IPS DF 4.7 (cell line): ENCODE data around the gene GDI1.

Experiments used
- DNase-seq: peaks from one replicate; pipeline ENCODE4 v3.0.0-alpha.2; 2013; ENCODE audit warnings: low spot score; ENCODE audit errors: extremely low read depth

The GDI1 gene

DNA sequence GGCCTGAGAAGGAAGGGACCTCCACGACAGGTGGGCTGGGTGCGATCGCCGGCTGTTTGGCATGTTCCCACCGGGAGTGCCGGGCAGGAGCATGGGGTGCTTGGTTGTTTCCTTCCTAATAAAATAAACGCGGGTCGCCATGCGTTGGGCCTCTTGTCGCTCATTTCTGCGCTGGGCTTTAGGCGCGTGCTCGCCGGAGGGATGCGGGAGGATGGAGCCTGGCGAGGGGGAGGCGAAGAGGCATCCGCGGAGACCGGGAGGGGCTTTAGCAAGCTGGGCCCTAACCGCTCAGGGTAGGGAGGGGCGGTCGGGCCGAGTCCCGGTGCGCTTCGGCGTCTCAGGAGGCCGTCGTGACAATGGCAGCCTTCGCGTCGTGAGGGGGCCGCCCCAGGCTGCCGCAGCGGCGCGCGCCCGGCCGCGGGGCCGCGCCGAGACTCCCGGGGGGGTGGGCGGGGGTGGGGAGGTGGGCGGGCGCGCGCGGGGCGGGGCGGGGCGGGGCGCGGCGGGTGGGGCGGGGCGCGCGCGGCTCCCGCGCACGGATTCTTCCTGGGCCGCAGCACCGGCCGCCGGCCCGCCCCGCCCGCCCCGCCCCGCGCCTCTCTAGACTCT lies 476 bp upstream of the GDI1 start:
- no peak for DNase-seq

DNA sequence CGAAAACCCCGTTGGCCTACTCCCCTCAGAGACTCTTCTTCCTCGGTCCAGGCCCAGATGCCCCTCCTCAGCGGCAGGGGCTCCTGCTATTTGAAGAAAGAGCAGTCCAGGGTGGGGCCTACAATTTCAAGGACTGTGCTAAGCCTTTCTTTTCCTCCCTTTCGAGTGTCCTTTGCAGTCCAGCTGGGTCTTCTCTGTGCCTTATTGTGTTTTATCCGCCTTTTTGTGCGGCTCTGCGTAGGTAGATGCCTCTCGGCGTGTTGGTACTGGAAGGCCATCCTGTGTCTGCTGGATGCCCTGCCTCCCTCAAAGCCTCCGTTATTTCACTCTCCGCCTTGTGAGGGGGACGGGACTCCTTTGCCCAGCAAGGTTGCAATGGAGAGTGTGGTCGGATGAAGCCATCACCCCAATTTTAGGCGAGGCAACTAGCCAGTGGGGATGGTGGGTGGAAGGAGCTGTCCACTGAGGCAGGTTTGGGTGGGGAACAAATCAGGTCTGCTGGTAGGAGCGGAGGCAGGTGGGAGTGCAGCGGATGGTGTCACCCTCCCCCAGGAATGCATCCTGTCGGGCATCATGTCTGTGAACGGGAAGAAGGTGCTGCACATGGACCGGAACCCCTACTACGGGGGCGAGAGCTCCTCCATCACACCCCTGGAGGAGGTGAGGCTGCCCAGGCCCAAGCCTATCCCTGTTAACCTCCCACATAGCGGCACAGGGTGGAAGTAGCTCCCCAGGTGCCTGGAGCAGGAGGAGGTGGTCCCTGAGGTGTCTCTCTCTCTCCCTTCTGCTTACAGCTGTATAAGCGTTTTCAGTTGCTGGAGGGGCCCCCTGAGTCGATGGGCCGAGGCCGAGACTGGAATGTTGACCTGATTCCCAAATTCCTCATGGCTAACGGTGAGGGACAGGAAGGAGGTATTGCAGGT lies 1.3 kb downstream of the GDI1 start:
- no peak for DNase-seq

DNA sequence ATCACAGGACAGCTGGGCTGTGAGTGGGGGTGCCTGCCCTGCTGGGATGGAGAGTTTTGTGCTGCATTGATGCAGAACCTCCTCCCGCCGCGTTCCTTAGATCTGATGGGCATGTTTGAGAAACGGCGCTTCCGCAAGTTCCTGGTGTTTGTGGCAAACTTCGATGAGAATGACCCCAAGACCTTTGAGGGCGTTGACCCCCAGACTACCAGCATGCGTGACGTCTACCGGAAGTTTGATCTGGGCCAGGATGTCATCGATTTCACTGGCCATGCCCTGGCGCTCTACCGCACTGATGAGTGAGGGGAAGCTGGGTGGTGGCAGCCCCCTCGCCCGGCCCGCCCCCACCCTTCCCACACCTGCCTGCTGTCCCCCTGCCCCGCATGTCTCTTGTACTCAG lies 2.9 kb downstream of the GDI1 start:
- DNase-seq = no peak

DNA sequence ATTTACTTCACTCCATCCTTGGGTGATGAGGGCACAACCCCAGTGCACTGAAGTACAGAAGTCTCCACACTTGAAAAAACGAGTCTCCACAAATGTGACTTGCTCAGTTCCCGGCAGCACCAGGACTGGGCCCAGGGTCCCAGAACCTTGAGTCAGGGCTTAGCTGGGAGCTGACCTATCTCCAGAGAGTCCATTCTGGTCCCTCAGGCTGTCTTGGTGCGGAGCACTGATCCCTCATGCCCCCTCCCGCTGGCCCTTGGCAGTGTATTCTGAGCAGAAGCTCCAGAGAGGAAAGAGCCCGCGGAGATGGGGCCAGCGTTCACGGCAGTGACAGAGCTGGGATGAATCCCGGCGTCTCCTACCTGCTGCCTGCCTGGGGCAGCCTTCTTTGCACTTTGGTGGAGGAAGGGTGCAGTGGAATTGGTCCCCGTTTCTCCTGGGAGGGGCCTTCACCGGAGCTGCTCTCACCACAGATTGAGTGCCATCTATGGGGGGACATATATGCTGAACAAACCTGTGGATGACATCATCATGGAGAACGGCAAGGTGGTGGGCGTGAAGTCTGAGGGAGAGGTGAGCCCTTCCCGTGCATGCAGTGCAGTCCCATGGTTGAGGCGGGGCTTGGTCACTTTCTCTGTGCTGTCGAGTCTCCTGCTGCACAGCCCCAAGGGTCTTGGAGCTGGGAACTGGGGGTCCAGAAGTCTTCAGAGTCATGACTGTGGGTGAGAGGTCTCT lies 3.8 kb downstream of the GDI1 start:
- DNase-seq = no peak

DNA sequence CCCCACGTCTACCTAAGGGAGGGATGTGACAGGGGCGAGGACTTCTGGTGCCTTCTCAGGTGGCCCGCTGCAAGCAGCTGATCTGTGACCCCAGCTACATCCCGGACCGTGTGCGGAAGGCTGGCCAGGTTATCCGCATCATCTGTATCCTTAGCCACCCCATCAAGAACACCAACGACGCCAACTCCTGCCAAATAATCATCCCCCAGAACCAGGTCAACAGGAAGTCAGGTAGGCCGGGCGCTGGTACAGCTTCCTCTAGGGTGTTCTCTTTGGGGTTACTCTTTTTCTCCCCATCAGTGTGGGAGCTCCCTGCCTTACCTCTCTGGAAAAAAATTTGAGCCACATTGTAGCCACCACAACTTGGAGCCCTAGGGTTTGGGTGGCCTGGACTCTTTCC lies 4.6 kb downstream of the GDI1 start:
- DNase-seq = no peak

DNA sequence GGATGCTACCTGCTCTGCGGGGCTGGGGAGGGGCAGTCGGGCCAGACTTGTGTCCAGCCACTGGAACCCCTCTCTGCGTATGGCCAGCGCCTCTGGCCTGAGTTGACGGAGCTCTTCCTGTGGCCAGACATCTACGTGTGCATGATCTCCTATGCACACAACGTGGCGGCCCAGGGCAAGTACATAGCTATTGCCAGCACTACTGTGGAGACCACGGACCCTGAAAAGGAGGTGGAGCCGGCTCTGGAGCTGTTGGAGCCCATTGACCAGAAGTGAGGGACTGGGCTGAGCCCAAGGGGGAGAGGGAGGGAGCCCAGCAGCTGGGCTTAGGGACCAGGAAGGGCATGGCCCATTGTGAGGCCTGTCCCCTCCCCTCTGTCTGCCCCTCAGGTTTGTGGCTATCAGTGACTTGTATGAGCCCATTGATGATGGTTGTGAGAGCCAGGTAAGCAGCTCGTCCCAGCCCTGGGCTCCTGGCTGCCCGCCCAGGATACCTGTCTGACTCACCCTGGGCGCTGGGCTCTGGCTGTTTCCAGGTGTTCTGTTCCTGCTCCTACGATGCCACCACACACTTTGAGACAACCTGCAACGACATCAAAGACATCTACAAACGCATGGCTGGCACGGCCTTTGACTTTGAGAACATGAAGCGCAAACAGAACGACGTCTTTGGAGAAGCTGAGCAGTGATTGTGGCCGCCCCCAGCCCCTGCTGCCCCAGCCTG lies 5.2 kb downstream of the GDI1 start:
- DNase-seq = no peak

DNA sequence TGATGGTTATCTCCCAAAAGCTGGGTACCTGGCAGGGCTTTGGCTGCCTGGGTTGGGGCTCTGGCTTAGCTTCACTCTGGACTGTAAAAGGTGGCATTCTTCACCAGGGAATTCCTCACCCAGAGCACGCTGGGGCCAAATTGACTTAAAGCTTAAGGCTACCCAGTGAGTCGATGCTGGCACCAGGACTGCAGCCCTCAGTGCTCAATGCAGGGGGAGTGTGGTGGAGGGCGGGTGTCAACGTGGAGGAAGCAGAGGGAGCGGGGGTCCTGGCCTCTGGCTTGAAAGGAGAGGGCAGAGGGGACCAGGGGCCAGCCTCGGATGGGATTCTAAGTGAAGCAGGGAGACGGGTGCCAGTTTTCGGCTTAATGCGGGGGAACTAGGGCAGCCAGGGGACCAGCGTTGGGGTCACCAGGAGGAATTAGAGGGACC lies 6.5 kb downstream of the GDI1 start:
- no peak for DNase-seq

DNA sequence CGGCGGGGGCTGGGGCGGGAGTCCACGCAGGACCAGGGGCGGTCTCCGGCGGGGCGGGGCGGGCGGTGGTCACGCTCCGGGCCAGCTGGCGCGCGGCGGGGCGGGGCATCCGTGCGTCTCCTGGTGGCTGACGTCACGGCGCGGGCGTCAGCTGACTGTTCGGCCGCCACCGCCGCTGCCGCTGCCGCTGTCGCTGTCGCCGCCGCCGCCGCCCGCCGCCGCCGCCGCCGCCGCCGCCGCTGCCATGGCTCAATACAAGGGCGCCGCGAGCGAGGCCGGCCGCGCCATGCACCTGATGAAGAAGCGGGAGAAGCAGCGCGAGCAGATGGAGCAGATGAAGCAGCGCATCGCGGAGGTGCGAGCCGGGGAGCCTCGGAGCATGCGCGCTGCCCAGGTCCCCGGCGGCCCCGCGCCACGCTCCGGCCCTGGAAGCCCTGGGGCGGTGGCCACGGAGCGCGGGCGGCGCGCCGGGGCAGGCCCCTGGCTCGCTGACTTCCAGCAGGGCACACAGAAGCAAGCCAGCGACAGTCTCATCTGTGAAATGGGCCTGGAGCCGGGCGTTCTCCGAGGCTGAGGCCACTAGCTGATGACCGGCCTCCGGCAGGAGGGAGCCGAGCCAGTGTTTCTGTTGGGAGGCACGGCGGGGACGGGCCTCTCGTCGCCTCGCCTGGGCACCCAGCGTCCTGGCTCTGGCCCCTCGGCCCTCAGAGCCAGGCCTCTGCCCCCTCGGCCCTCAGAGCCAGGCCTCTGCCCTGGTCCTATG lies 7.2 kb downstream of the GDI1 start, which contains the start of gene FAM50A:
FAM50A (plus strand) TSS at position 150 of the 763 bp plus-strand sequence; CDS start at position 245, 95 bp downstream.
- DNase-seq = no peak

DNA sequence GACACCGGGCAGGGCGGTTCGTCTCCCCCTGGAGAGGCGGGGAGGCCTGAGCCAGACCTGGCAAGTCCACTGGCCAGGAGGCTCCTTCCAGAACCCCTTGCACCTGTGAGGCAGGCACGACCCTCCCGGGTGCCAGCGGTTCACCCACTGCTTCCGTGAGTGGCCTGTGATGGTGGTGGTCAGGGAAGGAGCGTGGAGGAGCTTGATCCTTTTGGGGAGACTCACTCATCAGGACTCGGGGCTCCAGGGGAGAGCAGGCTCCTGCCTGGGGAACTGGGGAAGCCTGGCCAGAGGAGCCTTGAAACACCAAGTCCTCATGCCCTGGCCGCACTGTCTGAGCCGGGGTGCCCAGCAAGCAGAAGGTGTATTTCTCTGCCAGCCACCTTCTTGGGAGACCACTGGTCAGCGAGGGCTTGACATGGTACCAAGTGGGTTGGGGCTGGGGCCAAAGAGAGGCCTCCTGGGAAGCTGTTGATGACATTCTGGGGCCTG lies 7.8 kb downstream of the GDI1 start:
- no peak for DNase-seq

DNA sequence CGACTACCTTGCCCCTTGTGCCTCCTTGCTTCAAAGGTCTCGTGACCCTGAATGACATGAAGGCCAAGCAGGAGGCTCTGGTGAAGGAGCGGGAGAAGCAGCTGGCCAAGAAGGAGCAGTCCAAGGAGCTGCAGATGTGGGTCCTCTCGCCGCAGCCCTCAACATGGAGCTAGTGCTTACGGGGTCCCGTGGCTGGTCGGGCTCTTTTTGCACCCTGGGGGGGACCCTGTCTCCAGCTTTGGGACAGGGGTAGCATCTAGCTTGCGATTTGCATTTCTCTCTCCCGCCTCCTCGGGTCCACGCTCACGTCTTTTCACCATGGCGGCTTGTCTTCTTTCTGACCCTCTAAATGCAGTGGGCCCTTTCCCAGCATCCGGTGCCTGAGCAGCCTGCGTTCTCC lies 8.8 kb downstream of the GDI1 start:
- DNase-seq = no peak

DNA sequence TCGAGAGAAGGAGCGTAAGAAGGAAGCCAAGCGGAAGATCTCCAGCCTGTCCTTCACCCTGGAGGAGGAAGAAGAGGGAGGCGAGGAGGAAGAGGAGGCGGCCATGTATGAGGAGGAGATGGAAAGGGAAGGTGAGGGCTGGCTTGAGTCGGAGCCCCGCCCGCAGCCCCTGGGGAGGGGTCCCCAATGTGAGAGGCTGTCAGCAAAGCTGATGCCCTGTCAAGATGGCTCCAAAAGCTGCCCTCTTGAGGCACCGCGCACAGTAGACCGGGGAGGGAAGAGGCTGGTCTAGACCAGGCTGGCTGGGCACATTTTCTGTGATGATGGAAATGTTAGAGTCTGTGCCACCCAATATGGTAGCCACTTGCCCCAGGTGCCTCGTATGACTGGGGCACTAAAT lies 9.5 kb downstream of the GDI1 start:
- DNase-seq = no peak

DNA sequence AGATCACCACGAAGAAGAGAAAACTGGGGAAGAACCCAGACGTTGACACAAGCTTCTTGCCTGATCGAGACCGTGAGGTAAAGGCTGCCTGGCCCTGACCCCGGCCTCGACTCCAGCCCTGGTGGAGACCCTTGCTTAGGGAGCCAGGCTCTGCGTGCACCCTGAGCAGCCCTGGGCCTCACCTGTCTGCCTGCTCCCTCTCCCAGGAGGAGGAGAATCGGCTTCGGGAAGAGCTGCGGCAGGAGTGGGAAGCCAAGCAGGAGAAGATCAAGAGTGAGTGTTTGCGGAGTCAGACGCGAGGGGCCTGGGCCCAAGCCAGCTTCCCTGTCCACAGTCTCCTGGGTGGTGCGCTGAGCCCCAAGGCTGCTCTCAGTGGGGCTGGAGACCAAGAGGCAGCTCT lies 11.5 kb downstream of the GDI1 start:
- no peak for DNase-seq

DNA sequence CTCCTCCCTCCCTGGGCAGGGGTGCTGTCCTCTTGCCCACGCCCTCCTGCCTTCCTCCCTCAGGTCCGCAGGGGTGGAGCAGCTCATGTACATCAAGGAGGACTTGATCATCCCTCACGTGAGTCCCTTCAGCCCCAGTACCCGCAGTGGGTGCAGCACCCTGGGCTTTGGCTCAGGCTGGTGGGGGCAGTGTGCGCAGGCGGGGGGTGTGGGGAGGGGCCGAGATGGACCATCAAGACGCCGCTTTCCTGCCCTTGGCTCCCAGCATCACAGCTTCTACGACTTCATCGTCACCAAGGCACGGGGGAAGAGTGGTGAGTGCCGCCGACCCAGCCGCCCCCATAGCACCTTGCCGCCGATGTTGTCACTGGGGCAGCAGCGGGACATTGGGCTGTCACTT lies 12.7 kb downstream of the GDI1 start:
- no peak for DNase-seq

DNA sequence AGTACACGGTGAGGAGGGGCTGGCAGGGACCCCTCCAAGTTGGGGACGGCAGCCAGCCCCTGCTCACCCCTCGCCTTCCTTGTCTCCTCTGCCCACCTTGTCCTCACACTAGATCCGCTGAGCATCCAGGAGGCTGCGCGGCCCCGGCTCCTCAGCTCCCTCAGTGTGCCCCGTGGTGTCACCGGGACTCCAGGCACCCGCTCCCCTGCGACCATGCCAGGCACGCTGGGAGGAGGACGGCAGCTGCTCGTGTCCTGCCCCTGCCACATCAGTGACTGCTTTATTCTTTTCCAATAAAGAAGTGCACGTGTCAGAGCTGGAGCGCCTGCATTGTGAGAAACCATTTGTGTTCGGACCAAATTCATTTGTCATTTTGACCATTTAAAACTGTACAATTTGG lies 13.4 kb downstream of the GDI1 start:
- DNase-seq = no peak

DNA sequence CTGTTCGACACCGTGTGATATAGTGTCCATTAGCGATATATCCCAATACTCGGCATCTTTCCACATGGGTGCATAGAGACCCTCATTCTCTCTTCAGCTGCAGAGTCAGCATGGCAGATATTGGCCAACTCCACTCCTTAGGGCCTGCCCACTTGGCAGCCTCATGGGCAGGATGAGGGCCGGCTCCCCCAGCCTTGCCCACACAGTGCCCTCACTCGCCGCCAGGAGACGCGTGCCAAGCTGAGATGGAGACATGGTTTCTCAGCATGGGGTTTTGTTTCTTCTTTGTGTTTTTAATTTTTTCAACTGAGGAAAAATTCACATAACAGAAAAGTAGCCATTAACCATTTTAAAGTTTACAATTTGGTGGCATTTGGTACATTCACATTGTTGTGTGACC lies 15.9 kb downstream of the GDI1 start:
- DNase-seq = no peak

DNA sequence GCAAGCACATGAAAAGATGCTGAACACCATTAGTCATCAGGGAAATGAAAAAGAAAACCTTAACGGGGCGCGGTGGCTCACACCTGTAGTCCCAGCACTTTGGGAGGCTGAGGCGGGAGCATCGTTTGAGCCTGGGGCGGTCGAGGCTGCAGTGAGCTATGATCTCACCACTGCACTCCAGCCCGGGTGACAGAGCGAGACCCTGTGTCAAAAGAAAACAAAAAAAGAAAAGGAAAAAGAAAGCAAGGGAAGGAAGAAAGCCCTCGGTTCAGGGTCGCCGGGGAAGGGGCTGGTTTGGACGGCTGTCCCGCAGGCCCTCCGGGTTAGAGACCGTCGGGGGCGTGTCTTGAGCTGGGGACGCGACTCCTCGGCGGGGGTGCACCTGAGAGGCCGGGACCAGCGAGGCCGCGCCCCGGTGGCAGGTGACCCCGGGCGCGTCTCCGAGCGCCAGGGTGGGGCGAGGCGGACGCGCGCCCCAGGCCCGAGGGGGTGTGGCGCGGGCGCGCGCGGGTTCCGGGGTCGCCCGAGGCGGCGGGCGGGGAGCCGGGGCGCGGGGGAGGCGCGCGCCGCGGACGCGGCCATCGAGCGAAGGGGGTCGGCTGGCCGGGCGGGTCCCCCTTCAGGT lies 20.6 kb downstream of the GDI1 start:
- no peak for DNase-seq

DNA sequence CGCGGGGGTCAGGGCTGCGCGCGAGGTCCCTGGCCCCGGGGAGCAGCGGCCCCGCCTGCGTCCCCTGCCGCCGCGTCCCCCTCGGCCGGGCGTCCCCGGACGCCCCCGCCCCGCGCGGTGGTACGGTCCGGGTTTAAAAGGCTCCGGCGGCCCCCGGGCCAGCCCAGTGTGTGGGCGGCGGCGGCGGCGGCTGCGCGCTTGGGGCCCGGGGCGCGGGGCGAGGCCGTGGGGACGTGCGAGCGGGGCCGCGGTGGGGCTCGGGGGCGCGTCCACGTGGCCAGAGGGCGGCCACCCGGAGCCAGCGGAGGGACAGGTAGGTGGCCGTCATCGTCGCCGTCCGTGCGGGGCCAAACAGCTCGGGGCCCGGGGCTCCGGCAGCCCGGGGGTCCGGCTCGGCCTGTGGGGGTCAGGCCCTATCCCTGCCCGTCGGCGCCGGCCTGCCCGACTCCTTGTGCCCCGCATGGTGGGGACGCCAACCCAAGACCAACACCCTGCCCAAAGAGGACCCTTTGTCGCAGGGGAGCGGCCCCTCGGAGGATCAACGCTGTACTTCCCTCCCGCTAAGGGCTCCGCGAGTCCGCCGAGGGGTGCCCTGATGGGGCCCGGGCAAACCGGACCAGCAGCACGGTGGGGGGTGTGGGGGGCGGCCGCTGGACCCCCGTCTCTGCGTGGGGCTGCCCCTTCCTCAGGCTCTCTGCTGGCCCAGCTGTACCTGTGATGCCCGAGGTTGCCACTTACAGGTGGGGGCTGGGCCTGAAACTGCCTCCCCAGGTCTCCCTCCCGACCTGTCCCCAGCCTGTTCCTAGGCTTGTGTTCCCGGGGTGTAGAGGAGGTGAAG lies 21.4 kb downstream of the GDI1 start, which contains the start of gene PLXNA3:
PLXNA3 (plus strand) TSS at position 166 of the 838 bp plus-strand sequence. CDS start 1,903 bp downstream, outside the sequence.
- no peak for DNase-seq

DNA sequence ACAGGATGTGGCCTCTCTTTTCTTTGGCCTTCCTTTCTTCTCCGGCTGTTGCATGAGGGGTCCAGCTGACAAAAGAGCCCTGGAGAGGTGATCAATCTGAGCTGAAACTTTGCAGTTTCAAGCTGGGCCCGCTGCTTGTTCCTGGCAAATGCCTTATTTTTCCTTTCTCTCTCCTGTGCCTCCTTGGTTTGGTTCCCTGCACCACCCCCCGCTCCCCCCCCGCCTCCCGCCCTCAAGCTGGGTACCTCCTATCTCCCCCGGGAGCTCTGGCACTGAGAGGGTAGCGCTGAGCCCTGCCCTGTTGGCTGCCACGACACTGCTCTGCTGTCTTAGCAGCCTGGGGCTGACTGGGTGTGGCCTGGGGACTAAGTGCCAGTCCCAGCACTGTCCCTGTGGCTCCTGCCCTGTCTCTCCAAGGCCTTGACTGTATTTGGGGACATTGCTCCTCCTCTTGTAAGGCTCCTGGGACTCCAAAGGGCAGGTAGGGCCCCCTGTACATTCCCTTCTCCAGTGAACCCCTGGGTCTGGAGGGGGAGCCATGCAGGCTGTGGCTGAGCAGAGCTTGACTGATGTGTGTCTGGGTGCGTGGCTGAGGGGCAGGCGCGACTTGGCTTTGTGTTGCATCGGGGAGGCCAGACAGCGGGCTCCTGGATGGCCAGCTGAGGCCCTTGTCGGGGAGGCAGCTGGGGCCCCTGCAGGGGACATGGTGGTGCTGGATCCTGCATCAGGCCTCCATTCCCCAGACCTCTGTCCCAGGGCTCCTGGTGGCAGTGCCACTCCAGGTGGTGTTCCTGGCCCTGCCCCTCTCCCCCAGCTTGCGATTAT lies 22.2 kb downstream of the GDI1 start:
- no peak for DNase-seq
